SH-SY5Y (cell line): Measurements from ENCODE around the gene DTNBP1.
A peak's percentile ranks its signal among the peaks of the same experiment; 100 is the strongest.

Experiments used
- GATA2 ChIP-seq: IDR thresholded peaks from 2 replicates; pipeline ENCODE4 v1.6.1; 2011; ENCODE audit warnings: mild to moderate bottlenecking, low read depth, low read length
- GATA3 ChIP-seq: IDR thresholded peaks from 2 replicates; pipeline ENCODE4 v1.6.1; 2011; ENCODE audit warnings: low read depth, mild to moderate bottlenecking, low read length, moderate library complexity

GRCh38 chr6:15551798-15552197 lies 111.0 kb downstream of the DTNBP1 start:
- peak; percentile 48; the same call in 1 of the 2 replicates for TF ChIP-seq GATA3
- peak; percentile 91 for TF ChIP-seq GATA2
